ENCODE results near the gene PTK7. TPM values are rescaled to one million over a fixed set of nuclear protein-coding genes. Genes with fewer than 3 reads are reported as not detected.
"Not testable (repeated sequence)": the region's sequence is repeated elsewhere in the genome, so short reads cannot be mapped to it uniquely, and the experiment has no call there.

The PTK7 gene
- total RNA-seq, 1 experiment from 2014 or later = 106 TPM

GRCh38 chr6:43037706-43038105, 38.4 kb upstream of the PTK7 start:
- H3K27ac ChIP-seq = no peak overlapping the region
- no peaks in the 10 kb centered on the region for H3K27me3 ChIP-seq (ENCODE audit: insufficient read depth, low read depth)
- H3K4me2 ChIP-seq = no peak overlapping the region
- H3K4me1 ChIP-seq (replicated peaks; ENCODE audit: insufficient read depth) = no peaks in the 10 kb centered on the region
- no peaks in the 10 kb centered on the region for H3K36me3 ChIP-seq (ENCODE audit: low read depth)
- peaks cover 10% of the 10 kb centered on the region for H3F3A ChIP-seq (ENCODE audit: insufficient read depth, low read depth)
- ChIA-PET POLR2A (ENCODE audit: unreplicated experiment) (no interaction called here), CTCF (no interaction called here)
- intact Hi-C loops (cut with micrococcal nuclease; ENCODE audit: unreplicated experiment) = no loop called here
- H3K9me2 ChIP-seq (ENCODE audit: insufficient read depth) = no peaks in the 10 kb centered on the region
- no peaks in the 10 kb centered on the region for H3K79me2 ChIP-seq (ENCODE audit: low read depth)
- no peaks in the 10 kb centered on the region for H3K9me3 ChIP-seq (ENCODE audit: insufficient read depth, low read depth)
- no peak overlapping the region for H3K4me3 ChIP-seq
- no peak for DNase-seq
- BruUV-seq (replicated peaks) = no TSS peak
- TF ChIP-seq CTCF (conservative IDR thresholded peaks at IDR 0.05) = no peak
- TF ChIP-seq EZH2 (IDR thresholded peaks at IDR 0.05; ENCODE audit: low read depth) = no peak
- no peak overlapping the region for H2AFZ ChIP-seq
- H4K20me1 ChIP-seq (ENCODE audit: insufficient read depth) = no peaks in the 10 kb centered on the region

GRCh38 chr6:43038727-43039126, 37.4 kb upstream of the PTK7 start:
- Histone ChIP-seq H3K27me3 (ENCODE audit: insufficient read depth, low read depth) (no peaks in the 10 kb centered on the region), H3F3A (ENCODE audit: insufficient read depth, low read depth) (peaks cover 5% of the 10 kb centered on the region), H3K9me3 (ENCODE audit: insufficient read depth, low read depth) (no peaks in the 10 kb centered on the region), H3K4me2 (no peak overlapping the region), H4K20me1 (ENCODE audit: insufficient read depth) (no peaks in the 10 kb centered on the region), H3K36me3 (ENCODE audit: low read depth) (no peaks in the 10 kb centered on the region), H3K4me3 (no peak overlapping the region), H3K9me2 (ENCODE audit: insufficient read depth) (no peaks in the 10 kb centered on the region), H3K79me2 (ENCODE audit: low read depth) (no peaks in the 10 kb centered on the region), H3K4me1 (replicated peaks; ENCODE audit: insufficient read depth) (no peaks in the 10 kb centered on the region), H3K27ac (no peak overlapping the region), H2AFZ (no peak overlapping the region)
- TF ChIP-seq CTCF (conservative IDR thresholded peaks at IDR 0.05) (no peak), EZH2 (IDR thresholded peaks at IDR 0.05; ENCODE audit: low read depth) (no peak)
- ChIA-PET POLR2A (ENCODE audit: unreplicated experiment) (no interaction called here), CTCF (interaction anchor here (0.6 kb wide), 1 partner anchor 362 kb away, joined by 4 read pairs; no protein-coding TSS in a partner anchor)
- intact Hi-C loops (cut with micrococcal nuclease; ENCODE audit: unreplicated experiment) = no loop called here
- DNase-seq = no peak
- BruUV-seq (replicated peaks) = no TSS peak

- H3K4me1 ChIP-seq (replicated peaks; ENCODE audit: insufficient read depth) = no peaks in the 10 kb centered on the region
- POLR2A ChIA-PET (ENCODE audit: unreplicated experiment) = no interaction called here
- no peaks in the 10 kb centered on the region for H3K27me3 ChIP-seq (ENCODE audit: insufficient read depth, low read depth)
- H4K20me1 ChIP-seq (ENCODE audit: insufficient read depth) = no peaks in the 10 kb centered on the region
- H3K36me3 ChIP-seq (ENCODE audit: low read depth) = no peaks in the 10 kb centered on the region
- no peaks in the 10 kb centered on the region for H3K79me2 ChIP-seq (ENCODE audit: low read depth)
- H2AFZ ChIP-seq = no peak overlapping the region
- CTCF ChIA-PET = no interaction called here
- no TSS peak for BruUV-seq (replicated peaks)
- no peak overlapping the region for H3K27ac ChIP-seq
- no peaks in the 10 kb centered on the region; the same call in 1 of the 2 replicates for H3F3A ChIP-seq (ENCODE audit: insufficient read depth, low read depth)
- DNase-seq = no peak
- H3K4me2 ChIP-seq = no peak overlapping the region
- no peaks in the 10 kb centered on the region for H3K9me3 ChIP-seq (ENCODE audit: insufficient read depth, low read depth)
- no peak overlapping the region for H3K4me3 ChIP-seq
- H3K9me2 ChIP-seq (ENCODE audit: insufficient read depth) = no peaks in the 10 kb centered on the region
- TF ChIP-seq CTCF (conservative IDR thresholded peaks at IDR 0.05) = no peak
- no peak for TF ChIP-seq EZH2 (IDR thresholded peaks at IDR 0.05; ENCODE audit: low read depth)
- intact Hi-C loops (cut with micrococcal nuclease; ENCODE audit: unreplicated experiment) = no loop called here
Measured at GRCh38 chr6:43040542-43041257, 35.4 kb upstream of the PTK7 start.

- POLR2A ChIA-PET (ENCODE audit: unreplicated experiment) = not testable (repeated sequence)
Measured at GRCh38 chr6:43041475-43041874, 34.6 kb upstream of the PTK7 start.

More at GRCh38 chr6:43041475-43041874, 34.6 kb upstream of the PTK7 start:
- H3K4me3 ChIP-seq; H3K79me2 ChIP-seq (ENCODE audit: low read depth); H3K4me1 ChIP-seq (replicated peaks; ENCODE audit: insufficient read depth); H3K9me2 ChIP-seq (ENCODE audit: insufficient read depth); intact Hi-C loops (cut with micrococcal nuclease; ENCODE audit: unreplicated experiment); H3F3A ChIP-seq (ENCODE audit: insufficient read depth, low read depth); H4K20me1 ChIP-seq (ENCODE audit: insufficient read depth); BruUV-seq (replicated peaks); H3K4me2 ChIP-seq; H3K27ac ChIP-seq; H2AFZ ChIP-seq; H3K27me3 ChIP-seq (ENCODE audit: insufficient read depth, low read depth); CTCF ChIA-PET; DNase-seq; H3K36me3 ChIP-seq (ENCODE audit: low read depth); H3K9me3 ChIP-seq (ENCODE audit: insufficient read depth, low read depth): not testable (repeated sequence)

Data from PC-9 (cell line).